Breast epithelium (tissue), 4 donors: Measurements from ENCODE around the gene NUDCD2. TPM values are rescaled to one million over a fixed set of nuclear protein-coding genes. Genes with fewer than 3 reads are reported as not detected.

ENCODE experiments used
- DNase-seq, 2 donors: peaks; one replicate each; pipeline ENCODE4 v3.0.0-alpha.2; 2019; ENCODE audit warnings: low spot score in 2 of 2
- H3K27ac ChIP-seq, 2 donors: fragments of 200-600 bp; sonication (generic) in 1 of 2; one replicate each; pipeline ENCODE4 v1.5.1; 2016 to 2019; ENCODE audit warnings: mild to moderate bottlenecking in 1 of 2
- H3K27me3 ChIP-seq, 2 donors: fragments of 200-600 bp; sonication (generic) in 1 of 2; one replicate each; pipeline versions ENCODE4 v1.5.1 to v1.6.0; 2017 to 2019; ENCODE audit warnings: control low read depth in 1 of 2, mild to moderate bottlenecking in 1 of 2
- H3K36me3 ChIP-seq: fragments of 200-600 bp; one replicate; pipeline ENCODE4 v1.5.1; 2019
- H3K4me1 ChIP-seq, 2 donors: fragments of 200-600 bp; sonication (generic); one replicate each; pipeline ENCODE4 v1.5.1; 2016 to 2019; ENCODE audit warnings: control low read depth in 1 of 2
- H3K4me3 ChIP-seq, 3 donors: fragments of 200-600 bp; sonication (generic); 1 replicate in 2 of 3; 2 replicates in 1 of 3; pipeline ENCODE4 v1.5.1; 2016 to 2019; ENCODE audit warnings: mild to moderate bottlenecking in 3 of 3, moderate library complexity in 2 of 3
- H3K9me3 ChIP-seq, 2 donors: fragments of 200-600 bp; sonication (generic) in 1 of 2; one replicate each; pipeline ENCODE4 v1.5.1; 2016 to 2019; ENCODE audit warnings: control low read depth in 1 of 2
- CTCF ChIP-seq, 3 donors: fragments of 450-650 bp; IDR thresholded peaks; one replicate each; pipeline ENCODE4 v1.5.1; 2016 to 2017; ENCODE audit warnings: antibody characterized with exemption in 3 of 3, mild to moderate bottlenecking in 3 of 3, moderate library complexity in 3 of 3
- POLR2A ChIP-seq: fragments of 450-650 bp; IDR thresholded peaks from one replicate; pipeline ENCODE4 v1.6.1; 2016; ENCODE audit warnings: antibody characterized with exemption, mild to moderate bottlenecking, moderate library complexity
- POLR2AphosphoS5 ChIP-seq, 3 donors: sonication (generic); formaldehyde crosslinking; IDR thresholded peaks; one replicate each; pipeline ENCODE4 v1.6.1; 2017; ENCODE audit warnings: antibody characterized with exemption in 3 of 3
- intact Hi-C: fragments of 100-400 bp; cut with DNase I; formaldehyde crosslinking; loops from one replicate; pipeline ENCODE4 v1.15.1; 2023; ENCODE audit warnings: low total_unique reads
- total RNA-seq, 3 donors: library from RNA; depleted of rRNA; stranded (reverse); fragments of >200 nt; gene quantifications; one replicate each; pipeline ENCODE4 v1.1.0, GENCODE V29; 2016

NUDCD2 gene
- total RNA-seq, 3 donors from 2014 or later, result 7.0 to 9.8 (median 7.2) TPM

GRCh38 chr5:163489055-163489744, 29.3 kb upstream of the NUDCD2 start:
- TF ChIP-seq CTCF (IDR thresholded peaks at IDR 0.05), result no peak
- no peak for TF ChIP-seq POLR2AphosphoS5 (IDR thresholded peaks at IDR 0.05)
- TF ChIP-seq POLR2A, result no peak
- Histone ChIP-seq H3K9me3 (no peaks in the 10 kb centered on the region), H3K4me3 (no peak overlapping the region), H3K36me3 (no peaks in the 10 kb centered on the region), H3K27ac (no peak overlapping the region), H3K4me1 (no peaks in the 10 kb centered on the region), H3K27me3 (no peaks in the 10 kb centered on the region)
- intact Hi-C loops, result no loop called here
- no peak for DNase-seq

- Histone ChIP-seq H3K36me3 (no peaks in the 10 kb centered on the region), H3K27ac (no peak overlapping the region), H3K4me3 (no peak overlapping the region), H3K4me1 (no peaks in the 10 kb centered on the region), H3K27me3 (no peaks in the 10 kb centered on the region), H3K9me3 (no peaks in the 10 kb centered on the region)
- TF ChIP-seq POLR2A (no peak), CTCF (IDR thresholded peaks at IDR 0.05) (no peak), POLR2AphosphoS5 (IDR thresholded peaks at IDR 0.05) (no peak)
- DNase-seq, result no peak
- intact Hi-C loops, result no loop called here
Observed at GRCh38 chr5:163478982-163479271, 19.0 kb upstream of the NUDCD2 start.

DNA sequence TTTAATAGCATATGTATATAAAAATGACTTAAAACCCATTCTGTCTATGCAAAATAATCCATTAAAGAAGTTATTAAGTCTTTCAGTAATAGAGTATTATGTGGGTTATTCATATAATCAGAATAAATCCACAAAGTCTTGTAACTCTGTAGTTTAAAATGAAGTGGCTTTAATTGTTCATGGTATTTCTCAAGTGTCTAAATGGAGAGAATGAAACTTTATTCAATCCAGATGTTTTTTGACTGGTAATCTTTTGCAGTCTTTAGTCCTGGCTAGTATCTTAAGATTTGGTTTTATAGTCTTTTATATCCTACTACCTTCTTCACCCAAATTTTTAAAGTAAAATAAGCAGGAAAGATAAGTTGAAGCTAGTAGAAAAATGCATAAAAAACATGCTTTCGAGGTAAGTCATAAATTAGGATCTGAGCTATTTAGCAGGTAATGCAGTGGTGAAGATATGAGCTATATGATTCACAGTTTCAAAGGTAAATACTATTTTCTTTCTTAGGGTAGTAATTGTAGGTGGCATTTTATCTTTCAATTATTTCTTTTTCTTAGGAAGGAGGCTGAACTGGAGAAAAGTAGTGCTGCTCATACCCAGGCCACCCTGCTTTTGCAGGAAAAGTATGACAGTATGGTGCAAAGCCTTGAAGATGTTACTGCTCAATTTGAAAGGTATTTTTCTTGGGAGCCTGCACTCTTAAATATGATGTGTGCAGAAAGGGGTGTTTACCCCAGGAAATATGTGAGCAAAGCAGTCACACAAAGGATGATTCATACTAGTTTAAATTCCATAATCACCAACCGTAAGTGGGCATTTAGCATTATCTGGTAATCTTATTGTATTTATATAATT, 18.5 kb upstream of the NUDCD2 start:
- Histone ChIP-seq H3K9me3 (no peaks in the 10 kb centered on the region), H3K4me3 (no peak overlapping the region), H3K27ac (no peak overlapping the region), H3K36me3 (no peaks in the 10 kb centered on the region), H3K4me1 (no peaks in the 10 kb centered on the region), H3K27me3 (no peaks in the 10 kb centered on the region)
- no peak for DNase-seq
- no peak for TF ChIP-seq CTCF (IDR thresholded peaks at IDR 0.05)
- TF ChIP-seq POLR2A, result no peak
- TF ChIP-seq POLR2AphosphoS5 (IDR thresholded peaks at IDR 0.05), result no peak
- intact Hi-C loops, result no loop called here

GRCh38 chr5:163475411-163475810, 15.5 kb upstream of the NUDCD2 start:
- no peaks in the 10 kb centered on the region for H3K9me3 ChIP-seq
- H3K36me3 ChIP-seq, result no peaks in the 10 kb centered on the region
- no peak overlapping the region for H3K27ac ChIP-seq
- intact Hi-C loops, result no loop called here
- no peak for DNase-seq
- H3K27me3 ChIP-seq, result no peaks in the 10 kb centered on the region
- TF ChIP-seq CTCF (IDR thresholded peaks at IDR 0.05), result no peak
- TF ChIP-seq POLR2AphosphoS5 (IDR thresholded peaks at IDR 0.05), result no peak
- TF ChIP-seq POLR2A, result no peak
- H3K4me1 ChIP-seq, result no peaks in the 10 kb centered on the region
- no peak overlapping the region for H3K4me3 ChIP-seq

GRCh38 chr5:163473635-163474243, 13.8 kb upstream of the NUDCD2 start:
- no peak for DNase-seq
- TF ChIP-seq POLR2A (no peak), CTCF (IDR thresholded peaks at IDR 0.05) (peak in 1 of 3 donors; percentile 13), POLR2AphosphoS5 (IDR thresholded peaks at IDR 0.05) (no peak)
- Histone ChIP-seq H3K4me3 (no peak overlapping the region), H3K4me1 (no peaks in the 10 kb centered on the region), H3K27ac (no peak overlapping the region), H3K27me3 (no peaks in the 10 kb centered on the region), H3K36me3 (no peaks in the 10 kb centered on the region), H3K9me3 (no peaks in the 10 kb centered on the region)
- intact Hi-C loops, result no loop called here
